ENCODE results near the gene LONRF2. TPM values are rescaled to one million over a fixed set of nuclear protein-coding genes. Genes with fewer than 3 reads are reported as not detected.

Gene LONRF2
- total RNA-seq, 4 donors from 2014 or later, result 0.38 to 2.6 (median 1.1) TPM

GRCh38 chr2:100309311-100309710 lies 13.0 kb downstream of the LONRF2 start:
- intact Hi-C loops (cut with DNase I; ENCODE audit: low total_unique reads), result no loop called here
- no peak overlapping the region for H3K4me3 ChIP-seq (ENCODE audit: low read depth, poor library complexity, severe bottlenecking)
- 76 to 86% methylated on average over 3 of the region's 3 CpGs for WGBS, 2 donors
- TF ChIP-seq CTCF (IDR thresholded peaks at IDR 0.05) (no peak), POLR2A (IDR thresholded peaks at IDR 0.05) (no peak)
- DNase-seq (ENCODE audit: low spot score in 2 of 2), result no peak

GRCh38 chr2:100303744-100304143 lies 18.6 kb downstream of the LONRF2 start:
- TF ChIP-seq CTCF (IDR thresholded peaks at IDR 0.05) (no peak), POLR2A (IDR thresholded peaks at IDR 0.05) (no peak)
- DNase-seq (ENCODE audit: low spot score in 2 of 2), result no peak
- H3K4me3 ChIP-seq (ENCODE audit: low read depth, poor library complexity, severe bottlenecking), result no peak overlapping the region
- intact Hi-C loops (cut with DNase I; ENCODE audit: low total_unique reads), result no loop called here
- 81 to 86% methylated on average over 1 of the region's 1 CpG for WGBS, 2 donors

GRCh38 chr2:100302585-100302892 lies 19.8 kb downstream of the LONRF2 start:
- no peak overlapping the region for H3K4me3 ChIP-seq (ENCODE audit: low read depth, poor library complexity, severe bottlenecking)
- intact Hi-C loops (cut with DNase I; ENCODE audit: low total_unique reads), result no loop called here
- WGBS, 2 donors, result 88 to 92% methylated on average over 3 of the region's 3 CpGs
- TF ChIP-seq POLR2A (IDR thresholded peaks at IDR 0.05) (no peak), CTCF (IDR thresholded peaks at IDR 0.05) (no peak)
- no peak for DNase-seq (ENCODE audit: low spot score in 2 of 2)

- H3K4me3 ChIP-seq (ENCODE audit: low read depth, poor library complexity, severe bottlenecking), result no peak overlapping the region
- intact Hi-C loops (cut with DNase I; ENCODE audit: low total_unique reads), result no loop called here
- DNase-seq (ENCODE audit: low spot score in 2 of 2), result no peak
- WGBS, 2 donors, result 81 to 82% methylated on average over 7 of the region's 7 CpGs
- TF ChIP-seq CTCF (IDR thresholded peaks at IDR 0.05) (no peak), POLR2A (IDR thresholded peaks at IDR 0.05) (no peak)
These were observed 20.3 kb downstream of the LONRF2 start for GRCh38 chr2:100301881-100302584.

GRCh38 chr2:100299548-100299947 lies 22.8 kb downstream of the LONRF2 start:
- 72 to 85% methylated on average over 5 of the region's 5 CpGs for WGBS, 2 donors
- no peak overlapping the region for H3K4me3 ChIP-seq (ENCODE audit: low read depth, poor library complexity, severe bottlenecking)
- no peak for TF ChIP-seq CTCF (IDR thresholded peaks at IDR 0.05)
- TF ChIP-seq POLR2A (IDR thresholded peaks at IDR 0.05), result no peak
- intact Hi-C loops (cut with DNase I; ENCODE audit: low total_unique reads), result no loop called here
- no peak for DNase-seq (ENCODE audit: low spot score in 2 of 2)

GRCh38 chr2:100297511-100297910 lies 24.8 kb downstream of the LONRF2 start:
- H3K4me3 ChIP-seq (ENCODE audit: low read depth, poor library complexity, severe bottlenecking), result no peak overlapping the region
- 87 to 92% methylated on average over 3 of the region's 3 CpGs for whole genome bisulfite sequencing, 2 donors
- intact Hi-C loops (cut with DNase I; ENCODE audit: low total_unique reads), result no loop called here
- TF ChIP-seq POLR2A (IDR thresholded peaks at IDR 0.05) (no peak), CTCF (IDR thresholded peaks at IDR 0.05) (no peak)
- no peak for DNase-seq (ENCODE audit: low spot score in 2 of 2)
